ENCODE measurements around the gene KRTAP5-2.

KRTAP5-2 gene

DNA sequence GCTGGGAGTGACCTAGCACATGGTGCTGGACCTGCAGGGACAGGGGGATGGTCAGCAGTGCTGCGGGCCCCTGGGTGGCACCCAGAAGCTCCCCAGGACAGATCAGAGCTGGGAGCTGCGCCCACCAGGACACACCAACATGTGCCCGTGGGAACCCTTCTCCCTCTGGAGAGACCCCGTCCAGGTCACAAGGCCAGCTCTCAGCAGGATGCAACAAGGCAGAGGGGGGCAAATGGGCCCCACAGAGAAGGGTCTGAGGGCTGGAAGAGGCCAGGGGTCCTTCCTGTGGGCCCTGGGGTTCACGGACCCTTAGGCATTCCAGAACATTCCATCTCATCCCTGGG, 32.2 kb downstream of the KRTAP5-2 start:
- TF ChIP-seq, protein P1, sequence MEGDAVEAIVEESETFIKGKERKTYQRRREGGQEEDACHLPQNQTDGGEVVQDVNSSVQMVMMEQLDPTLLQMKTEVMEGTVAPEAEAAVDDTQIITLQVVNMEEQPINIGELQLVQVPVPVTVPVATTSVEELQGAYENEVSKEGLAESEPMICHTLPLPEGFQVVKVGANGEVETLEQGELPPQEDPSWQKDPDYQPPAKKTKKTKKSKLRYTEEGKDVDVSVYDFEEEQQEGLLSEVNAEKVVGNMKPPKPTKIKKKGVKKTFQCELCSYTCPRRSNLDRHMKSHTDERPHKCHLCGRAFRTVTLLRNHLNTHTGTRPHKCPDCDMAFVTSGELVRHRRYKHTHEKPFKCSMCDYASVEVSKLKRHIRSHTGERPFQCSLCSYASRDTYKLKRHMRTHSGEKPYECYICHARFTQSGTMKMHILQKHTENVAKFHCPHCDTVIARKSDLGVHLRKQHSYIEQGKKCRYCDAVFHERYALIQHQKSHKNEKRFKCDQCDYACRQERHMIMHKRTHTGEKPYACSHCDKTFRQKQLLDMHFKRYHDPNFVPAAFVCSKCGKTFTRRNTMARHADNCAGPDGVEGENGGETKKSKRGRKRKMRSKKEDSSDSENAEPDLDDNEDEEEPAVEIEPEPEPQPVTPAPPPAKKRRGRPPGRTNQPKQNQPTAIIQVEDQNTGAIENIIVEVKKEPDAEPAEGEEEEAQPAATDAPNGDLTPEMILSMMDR (IDR thresholded peaks at IDR 0.05; ENCODE audit: low read depth, low read length, missing control alignments) = no peak
- H3K4me3 ChIP-seq (replicated peaks; ENCODE audit: low read depth, low read length) = no peak overlapping the region
- no peak for DNase-seq (ENCODE audit: extremely low read depth, low read depth)

DNA sequence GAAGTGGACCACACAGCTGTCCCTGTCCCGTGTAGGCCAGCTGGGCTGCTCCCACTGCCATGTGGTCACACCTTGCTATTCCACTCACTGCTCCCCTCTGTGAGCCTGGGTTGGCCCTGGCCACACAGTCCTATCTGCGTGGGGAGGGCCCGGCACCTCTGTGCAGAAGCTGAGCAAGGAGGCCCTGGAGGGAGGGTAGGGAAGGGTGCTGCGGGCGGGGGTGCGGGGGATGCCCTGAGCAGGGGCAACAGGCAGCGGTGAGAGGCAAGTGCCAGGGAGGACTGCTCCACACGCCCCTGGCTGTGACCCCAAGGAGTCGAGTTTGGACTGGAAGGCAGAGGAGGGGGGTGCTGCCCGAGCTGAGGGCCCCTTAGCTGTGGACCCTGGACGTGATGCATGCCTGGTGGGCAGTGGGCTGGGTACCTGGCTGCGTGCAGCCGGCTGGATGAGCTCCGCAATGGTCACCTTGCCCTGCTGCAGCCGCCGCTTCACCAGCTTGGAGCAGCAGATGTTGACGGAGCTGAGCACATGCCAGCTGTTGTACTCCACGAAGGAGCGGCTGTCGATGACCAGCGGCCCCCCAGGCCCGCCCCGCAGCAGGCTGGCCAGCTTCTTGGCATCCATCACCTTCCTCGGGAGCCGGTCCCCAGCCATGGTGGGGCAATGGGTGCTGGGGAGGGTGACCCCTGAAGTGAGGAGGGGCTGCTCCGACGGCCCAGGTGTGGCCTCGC, 32.8 kb downstream of the KRTAP5-2 start:
- H3K4me3 ChIP-seq (replicated peaks; ENCODE audit: low read depth, low read length) = no peak overlapping the region
- DNase-seq (ENCODE audit: extremely low read depth, low read depth) = no peak
- TF ChIP-seq, protein P1 (IDR thresholded peaks at IDR 0.05; ENCODE audit: low read depth, low read length, missing control alignments) = no peak

- no peak overlapping the region for H3K4me3 ChIP-seq (replicated peaks; ENCODE audit: low read depth, low read length)
- peak; percentile 67 for DNase-seq (ENCODE audit: extremely low read depth, low read depth)
- TF ChIP-seq, protein P1 (IDR thresholded peaks at IDR 0.05; ENCODE audit: low read depth, low read length, missing control alignments) = no peak
Observed at GRCh38 chr11:1564535-1565172, 33.4 kb downstream of the KRTAP5-2 start.

GRCh38 chr11:1563697-1564534, 34.2 kb downstream of the KRTAP5-2 start:
- H3K4me3 ChIP-seq (replicated peaks; ENCODE audit: low read depth, low read length) = no peak overlapping the region
- TF ChIP-seq, protein P1 (IDR thresholded peaks at IDR 0.05; ENCODE audit: low read depth, low read length, missing control alignments) = no peak
- DNase-seq (ENCODE audit: extremely low read depth, low read depth) = no peak

GRCh38 chr11:1563149-1563638, 34.9 kb downstream of the KRTAP5-2 start:
- no peak for DNase-seq (ENCODE audit: extremely low read depth, low read depth)
- TF ChIP-seq, protein P1 (IDR thresholded peaks at IDR 0.05; ENCODE audit: low read depth, low read length, missing control alignments) = no peak
- H3K4me3 ChIP-seq (replicated peaks; ENCODE audit: low read depth, low read length) = no peak overlapping the region

GRCh38 chr11:1562469-1563148, 35.5 kb downstream of the KRTAP5-2 start:
- TF ChIP-seq, protein P1 (IDR thresholded peaks at IDR 0.05; ENCODE audit: low read depth, low read length, missing control alignments) = no peak
- DNase-seq (ENCODE audit: extremely low read depth, low read depth) = no peak
- no peak overlapping the region for H3K4me3 ChIP-seq (replicated peaks; ENCODE audit: low read depth, low read length)
